ENCODE results near the gene EXOC3L1. TPM values are rescaled to one million over a fixed set of nuclear protein-coding genes. Genes with fewer than 3 reads are reported as not detected.

The EXOC3L1 gene
- total and polyA plus RNA-seq, 2 of the 13 experiments (the other 11 are each of a cell fraction or from before 2014, with no cell fraction given), result 0.12 TPM; not detected in 1

GRCh38 chr16:67183627-67184452 lies 6.1 kb downstream of the EXOC3L1 start, which contains the start of gene MATCAP1 (continued):
- TF ChIP-seq AHDC1 (CRISPR knock-in tag; IDR thresholded peaks at IDR 0.05; ENCODE audit: borderline replicate concordance) (0 out of 2 replicates have a peak, but pooled peaks have one; percentile 52), FOXM1 (CRISPR knock-in tag; IDR thresholded peaks at IDR 0.05) (no peak), TFE3 (CRISPR knock-in tag; IDR thresholded peaks at IDR 0.05) (0 out of 2 replicates have a peak, but pooled peaks have one; percentile 23), GFI1 (CRISPR knock-in tag; IDR thresholded peaks at IDR 0.05; ENCODE audit: borderline replicate concordance) (no peak; the same call in 1 of the 2 replicates), SMYD3 (CRISPR knock-in tag; IDR thresholded peaks at IDR 0.05) (peak; percentile 90), THYN1 (CRISPR knock-in tag; IDR thresholded peaks at IDR 0.05; ENCODE audit: borderline replicate concordance, low read depth) (0 out of 2 replicates have a peak, but pooled peaks have one; percentile 84), XRCC5 (optimal IDR thresholded peaks at IDR 0.05; ENCODE audit: low read length) (peak; percentile 82), IKZF1 (IDR thresholded peaks at IDR 0.05) (no peak)
- TF ChIP-seq, protein P1, sequence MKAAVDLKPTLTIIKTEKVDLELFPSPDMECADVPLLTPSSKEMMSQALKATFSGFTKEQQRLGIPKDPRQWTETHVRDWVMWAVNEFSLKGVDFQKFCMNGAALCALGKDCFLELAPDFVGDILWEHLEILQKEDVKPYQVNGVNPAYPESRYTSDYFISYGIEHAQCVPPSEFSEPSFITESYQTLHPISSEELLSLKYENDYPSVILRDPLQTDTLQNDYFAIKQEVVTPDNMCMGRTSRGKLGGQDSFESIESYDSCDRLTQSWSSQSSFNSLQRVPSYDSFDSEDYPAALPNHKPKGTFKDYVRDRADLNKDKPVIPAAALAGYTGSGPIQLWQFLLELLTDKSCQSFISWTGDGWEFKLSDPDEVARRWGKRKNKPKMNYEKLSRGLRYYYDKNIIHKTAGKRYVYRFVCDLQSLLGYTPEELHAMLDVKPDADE (CRISPR knock-in tag; IDR thresholded peaks at IDR 0.05), result no peak
- TF ChIP-seq, protein P2, sequence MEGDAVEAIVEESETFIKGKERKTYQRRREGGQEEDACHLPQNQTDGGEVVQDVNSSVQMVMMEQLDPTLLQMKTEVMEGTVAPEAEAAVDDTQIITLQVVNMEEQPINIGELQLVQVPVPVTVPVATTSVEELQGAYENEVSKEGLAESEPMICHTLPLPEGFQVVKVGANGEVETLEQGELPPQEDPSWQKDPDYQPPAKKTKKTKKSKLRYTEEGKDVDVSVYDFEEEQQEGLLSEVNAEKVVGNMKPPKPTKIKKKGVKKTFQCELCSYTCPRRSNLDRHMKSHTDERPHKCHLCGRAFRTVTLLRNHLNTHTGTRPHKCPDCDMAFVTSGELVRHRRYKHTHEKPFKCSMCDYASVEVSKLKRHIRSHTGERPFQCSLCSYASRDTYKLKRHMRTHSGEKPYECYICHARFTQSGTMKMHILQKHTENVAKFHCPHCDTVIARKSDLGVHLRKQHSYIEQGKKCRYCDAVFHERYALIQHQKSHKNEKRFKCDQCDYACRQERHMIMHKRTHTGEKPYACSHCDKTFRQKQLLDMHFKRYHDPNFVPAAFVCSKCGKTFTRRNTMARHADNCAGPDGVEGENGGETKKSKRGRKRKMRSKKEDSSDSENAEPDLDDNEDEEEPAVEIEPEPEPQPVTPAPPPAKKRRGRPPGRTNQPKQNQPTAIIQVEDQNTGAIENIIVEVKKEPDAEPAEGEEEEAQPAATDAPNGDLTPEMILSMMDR (CRISPR knock-in tag; IDR thresholded peaks at IDR 0.05), result peak; percentile 45
- TF ChIP-seq, protein P3, sequence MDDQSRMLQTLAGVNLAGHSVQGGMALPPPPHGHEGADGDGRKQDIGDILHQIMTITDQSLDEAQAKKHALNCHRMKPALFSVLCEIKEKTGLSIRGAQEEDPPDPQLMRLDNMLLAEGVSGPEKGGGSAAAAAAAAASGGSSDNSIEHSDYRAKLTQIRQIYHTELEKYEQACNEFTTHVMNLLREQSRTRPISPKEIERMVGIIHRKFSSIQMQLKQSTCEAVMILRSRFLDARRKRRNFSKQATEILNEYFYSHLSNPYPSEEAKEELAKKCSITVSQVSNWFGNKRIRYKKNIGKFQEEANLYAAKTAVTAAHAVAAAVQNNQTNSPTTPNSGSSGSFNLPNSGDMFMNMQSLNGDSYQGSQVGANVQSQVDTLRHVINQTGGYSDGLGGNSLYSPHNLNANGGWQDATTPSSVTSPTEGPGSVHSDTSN (CRISPR knock-in tag; IDR thresholded peaks at IDR 0.05; ENCODE audit: borderline replicate concordance), result 0 out of 2 replicates have a peak, but pooled peaks have one; percentile 18
- TF ChIP-seq, protein P4, sequence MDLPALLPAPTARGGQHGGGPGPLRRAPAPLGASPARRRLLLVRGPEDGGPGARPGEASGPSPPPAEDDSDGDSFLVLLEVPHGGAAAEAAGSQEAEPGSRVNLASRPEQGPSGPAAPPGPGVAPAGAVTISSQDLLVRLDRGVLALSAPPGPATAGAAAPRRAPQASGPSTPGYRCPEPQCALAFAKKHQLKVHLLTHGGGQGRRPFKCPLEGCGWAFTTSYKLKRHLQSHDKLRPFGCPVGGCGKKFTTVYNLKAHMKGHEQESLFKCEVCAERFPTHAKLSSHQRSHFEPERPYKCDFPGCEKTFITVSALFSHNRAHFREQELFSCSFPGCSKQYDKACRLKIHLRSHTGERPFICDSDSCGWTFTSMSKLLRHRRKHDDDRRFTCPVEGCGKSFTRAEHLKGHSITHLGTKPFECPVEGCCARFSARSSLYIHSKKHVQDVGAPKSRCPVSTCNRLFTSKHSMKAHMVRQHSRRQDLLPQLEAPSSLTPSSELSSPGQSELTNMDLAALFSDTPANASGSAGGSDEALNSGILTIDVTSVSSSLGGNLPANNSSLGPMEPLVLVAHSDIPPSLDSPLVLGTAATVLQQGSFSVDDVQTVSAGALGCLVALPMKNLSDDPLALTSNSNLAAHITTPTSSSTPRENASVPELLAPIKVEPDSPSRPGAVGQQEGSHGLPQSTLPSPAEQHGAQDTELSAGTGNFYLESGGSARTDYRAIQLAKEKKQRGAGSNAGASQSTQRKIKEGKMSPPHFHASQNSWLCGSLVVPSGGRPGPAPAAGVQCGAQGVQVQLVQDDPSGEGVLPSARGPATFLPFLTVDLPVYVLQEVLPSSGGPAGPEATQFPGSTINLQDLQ (CRISPR knock-in tag; IDR thresholded peaks at IDR 0.05), result no peak

Data from HepG2 (cell line).